ENCODE measurements around the gene PTF1A. TPM values are rescaled to one million over a fixed set of nuclear protein-coding genes. Genes with fewer than 3 reads are reported as not detected.

PTF1A gene, protein sequence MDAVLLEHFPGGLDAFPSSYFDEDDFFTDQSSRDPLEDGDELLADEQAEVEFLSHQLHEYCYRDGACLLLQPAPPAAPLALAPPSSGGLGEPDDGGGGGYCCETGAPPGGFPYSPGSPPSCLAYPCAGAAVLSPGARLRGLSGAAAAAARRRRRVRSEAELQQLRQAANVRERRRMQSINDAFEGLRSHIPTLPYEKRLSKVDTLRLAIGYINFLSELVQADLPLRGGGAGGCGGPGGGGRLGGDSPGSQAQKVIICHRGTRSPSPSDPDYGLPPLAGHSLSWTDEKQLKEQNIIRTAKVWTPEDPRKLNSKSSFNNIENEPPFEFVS
- polyA plus RNA-seq (ENCODE audit: insufficient read length in 12 of 12) = under 1 TPM in 1 of 12 donors, not detected in 11; 0.43 TPM
- long read RNA-seq, donor 1 = 0 reads
- long read RNA-seq, donor 2 = 0 reads
- long read RNA-seq, donor 3 = 0 reads
- long read RNA-seq, donor 4 = 0 reads
- long read RNA-seq, donor 5 = 0 reads
- long read RNA-seq, donor 6 = 0 reads
- long read RNA-seq, donor 7 = 0 reads
- long read RNA-seq, donor 8 = 0 reads
- long read RNA-seq, donor 9 = 0 reads
- long read RNA-seq, donor 10 = 0 reads
- long read RNA-seq, donor 11 = 0 reads

DNA sequence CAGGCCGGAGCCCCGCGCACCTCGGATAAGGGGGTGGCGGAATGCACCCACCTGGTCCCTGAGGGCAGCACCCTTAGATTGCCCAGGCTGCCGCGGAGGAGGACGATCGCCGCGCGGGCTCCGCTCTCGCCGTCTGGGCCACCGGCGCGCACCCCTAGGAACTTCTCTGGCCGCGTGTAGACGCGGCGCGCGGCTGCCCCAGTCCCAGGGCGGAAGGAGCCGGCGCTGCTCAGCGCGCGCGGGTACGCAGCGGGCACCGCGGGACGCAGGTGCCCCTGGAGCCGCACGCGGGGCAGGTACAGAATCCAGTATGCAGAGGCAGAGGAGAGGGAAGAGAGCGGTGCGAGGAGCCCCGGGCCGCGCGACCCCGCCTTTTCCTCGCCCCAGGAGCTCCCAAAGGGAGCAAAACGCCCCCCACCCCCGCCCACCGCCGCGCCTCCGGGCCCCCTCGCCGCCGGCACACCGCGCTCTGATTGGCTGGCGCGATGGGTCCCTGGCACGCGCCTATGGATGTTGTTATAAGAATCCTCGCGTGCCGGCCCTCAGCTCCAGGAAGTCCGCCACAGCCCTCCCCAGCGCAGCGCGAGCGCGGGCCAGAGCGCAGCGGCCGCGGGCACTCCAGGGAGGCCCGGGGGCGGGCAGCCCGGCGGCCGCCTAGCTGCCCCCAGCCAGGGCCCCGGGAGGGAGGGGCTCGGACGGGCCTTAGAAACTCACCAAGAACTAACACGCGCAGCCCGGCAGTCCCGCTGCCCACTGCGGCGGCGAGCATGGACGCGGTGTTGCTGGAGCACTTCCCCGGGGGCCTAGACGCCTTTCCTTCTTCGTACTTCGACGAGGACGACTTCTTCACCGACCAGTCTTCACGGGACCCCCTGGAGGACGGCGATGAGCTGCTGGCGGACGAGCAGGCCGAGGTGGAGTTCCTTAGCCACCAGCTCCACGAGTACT lies at the start of gene PTF1A:
TSS of gene PTF1A (plus strand) at position 549 of the 948 bp plus-strand sequence. CDS start at position 768, 219 bp downstream.
- DNase-seq = no peak

DNA sequence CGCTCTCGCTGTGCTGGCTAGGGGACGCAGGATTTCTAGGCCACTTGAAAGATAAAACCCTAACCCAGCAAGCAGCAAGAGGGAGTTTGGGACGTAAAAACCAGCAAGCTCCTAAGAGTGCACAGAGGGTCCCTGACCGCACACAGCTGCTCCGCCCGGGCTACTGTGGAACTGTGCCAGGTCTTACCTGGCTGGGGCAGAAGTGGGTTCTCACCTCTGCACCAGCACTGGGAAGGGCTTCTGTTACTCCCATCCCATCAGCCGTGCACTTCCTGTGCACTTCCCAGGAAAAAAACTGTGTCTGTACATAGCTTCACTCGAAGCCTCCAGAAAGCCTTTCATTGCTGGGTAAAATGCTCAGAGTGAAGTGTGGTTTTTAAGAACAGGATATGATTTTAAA lies 45.9 kb upstream of the PTF1A start:
- no peak for DNase-seq

DNA sequence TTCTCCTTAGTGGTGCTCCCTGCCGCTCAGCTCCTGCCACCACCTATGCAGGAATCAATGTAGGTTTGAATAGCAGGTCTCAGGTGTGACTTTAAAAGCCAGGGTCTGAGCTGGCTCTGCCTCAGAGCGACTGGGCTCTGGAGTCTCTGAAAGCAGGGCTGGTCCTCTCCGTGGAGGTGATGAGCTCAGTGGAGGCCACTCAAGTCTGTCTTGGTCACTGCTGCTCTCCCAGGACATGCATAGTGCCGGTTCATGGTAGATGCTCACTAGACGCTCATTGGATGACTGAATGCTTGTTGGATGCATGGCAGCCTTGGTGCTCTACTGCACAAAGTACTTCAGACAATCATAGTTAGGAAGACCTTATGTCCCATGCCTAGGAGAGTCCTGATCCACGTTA lies 45.1 kb upstream of the PTF1A start:
- DNase-seq = no peak

DNA sequence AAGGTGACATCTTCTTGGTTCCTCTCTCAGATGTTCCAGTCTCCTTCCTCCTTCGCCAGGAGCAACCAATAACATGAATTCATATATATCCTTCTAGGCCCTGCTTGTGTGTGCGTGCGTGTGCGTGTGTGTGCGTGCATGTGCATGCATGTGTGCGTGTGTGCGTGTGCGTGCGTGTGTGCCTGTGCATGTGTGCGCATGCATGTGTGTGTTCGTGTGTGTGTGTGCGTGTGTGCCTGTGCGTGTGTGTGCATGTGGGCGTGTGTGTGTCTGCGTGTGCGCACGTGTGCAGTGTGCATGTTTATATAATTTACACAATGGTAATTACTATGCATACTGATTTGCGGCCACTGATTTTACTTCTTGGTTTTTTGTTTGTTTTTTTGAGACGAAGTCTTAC lies 43.9 kb upstream of the PTF1A start:
- DNase-seq = no peak

DNA sequence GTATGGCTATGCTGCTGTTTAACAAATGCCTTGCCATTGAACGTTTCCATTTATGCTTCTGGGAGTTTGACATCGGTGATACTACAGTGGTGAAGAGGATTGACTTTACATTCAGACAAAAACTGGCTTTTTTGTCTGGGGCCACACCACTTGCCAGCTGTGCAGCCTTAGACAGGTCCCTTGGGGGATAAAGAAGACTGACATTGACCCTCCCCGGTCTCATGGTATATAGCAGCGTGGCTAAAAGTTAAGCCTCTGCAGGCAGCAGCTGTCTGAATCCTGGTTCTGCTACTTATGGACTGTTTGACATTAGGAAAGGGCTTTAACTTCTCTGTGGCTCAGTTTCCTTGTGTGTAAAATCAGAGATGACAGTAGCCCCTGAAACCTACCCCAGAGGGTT lies 42.0 kb upstream of the PTF1A start:
- no peak for DNase-seq

DNA sequence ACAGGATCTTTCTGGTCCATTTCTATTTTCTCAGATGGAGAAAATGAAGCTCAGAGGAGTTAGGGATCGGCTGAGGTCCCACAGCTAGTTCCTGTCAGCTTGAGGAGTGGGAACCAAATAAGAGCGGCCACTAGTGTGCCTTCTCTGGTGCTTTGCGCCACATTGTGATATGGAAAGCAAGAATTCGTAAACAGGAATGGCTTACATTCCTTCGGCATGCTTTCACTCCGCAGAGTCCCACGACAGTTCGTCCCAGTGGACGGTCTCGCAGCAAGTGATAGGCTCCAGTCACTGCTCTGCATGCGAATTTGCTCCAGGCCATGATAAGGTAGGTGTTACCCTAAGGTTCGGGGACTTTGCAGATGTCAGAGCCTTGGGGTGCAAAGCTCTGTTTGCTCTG lies 41.5 kb upstream of the PTF1A start:
- no peak for DNase-seq

DNA sequence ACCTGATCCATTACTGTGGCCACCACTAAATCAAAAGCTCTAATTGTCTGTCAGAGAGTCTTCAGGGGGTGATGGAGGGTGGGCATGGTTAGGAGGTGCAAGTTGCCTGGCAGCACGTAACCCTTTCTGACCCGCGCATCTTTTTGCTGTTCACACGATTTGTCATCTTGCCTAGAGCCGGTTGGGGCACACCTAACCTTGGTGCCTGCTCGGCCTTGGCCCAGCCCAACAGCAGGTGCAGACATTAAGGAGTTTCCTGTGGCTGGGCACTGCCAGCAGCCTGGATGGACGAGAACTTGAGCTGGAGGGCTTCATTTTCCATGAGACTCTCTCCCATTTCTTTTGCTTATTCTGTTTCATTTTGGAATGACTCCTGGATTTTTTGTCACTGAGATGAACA lies 41.0 kb upstream of the PTF1A start:
- no peak for DNase-seq

DNA sequence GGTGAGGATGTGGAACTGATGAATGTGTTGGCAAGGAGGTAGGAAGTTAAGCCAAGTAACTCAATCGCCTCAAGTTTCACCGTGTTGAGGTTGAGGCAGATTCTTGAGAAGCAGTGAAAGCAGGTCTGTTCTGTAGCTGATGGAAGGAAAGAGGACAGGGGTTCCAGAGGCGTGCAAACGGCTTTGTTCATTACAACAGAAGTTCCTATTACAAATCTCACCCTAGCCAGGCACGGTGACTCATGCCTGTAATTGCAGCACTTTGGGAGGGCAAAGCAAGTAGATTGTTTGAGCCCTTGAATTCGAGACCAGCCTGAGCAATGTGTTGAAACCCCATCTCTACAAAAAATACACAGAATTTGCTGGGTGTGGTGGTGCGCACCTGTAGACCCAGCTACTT lies 36.9 kb upstream of the PTF1A start:
- no peak for DNase-seq

DNA sequence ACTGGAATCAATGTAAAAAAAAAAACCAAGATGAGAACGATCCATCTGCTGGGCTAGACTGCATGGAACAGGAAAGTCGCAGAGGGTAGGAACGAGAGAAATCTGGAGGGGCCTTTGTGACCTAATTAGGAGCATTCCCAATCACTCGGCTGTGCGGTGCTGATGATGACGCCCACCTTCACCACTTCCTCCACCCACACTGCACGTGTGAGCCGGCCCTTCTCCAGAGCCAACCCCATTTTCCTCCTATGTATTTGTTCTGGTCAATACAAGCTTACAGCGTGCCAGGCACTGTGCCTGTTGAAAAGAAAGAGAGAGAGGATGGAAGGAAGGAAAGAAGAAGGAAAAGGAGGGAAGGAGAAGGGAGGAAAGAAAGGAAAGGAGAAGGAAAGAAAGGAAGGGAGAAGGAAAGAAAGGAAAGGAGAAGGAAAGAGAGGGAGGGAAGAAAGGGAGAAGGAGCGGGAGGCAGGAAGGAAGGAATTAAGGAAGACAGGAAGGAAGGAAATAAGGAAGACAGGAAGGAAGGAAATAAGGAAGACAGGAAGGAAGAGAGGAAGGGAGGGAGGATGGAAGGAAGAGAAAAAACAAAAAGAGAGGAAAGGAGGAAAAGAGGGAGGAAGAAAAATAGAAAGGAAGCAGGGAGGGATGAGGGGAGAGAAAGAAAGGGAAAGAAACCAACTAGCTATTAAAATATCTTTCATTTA lies 35.5 kb upstream of the PTF1A start:
- no peak for DNase-seq

DNA sequence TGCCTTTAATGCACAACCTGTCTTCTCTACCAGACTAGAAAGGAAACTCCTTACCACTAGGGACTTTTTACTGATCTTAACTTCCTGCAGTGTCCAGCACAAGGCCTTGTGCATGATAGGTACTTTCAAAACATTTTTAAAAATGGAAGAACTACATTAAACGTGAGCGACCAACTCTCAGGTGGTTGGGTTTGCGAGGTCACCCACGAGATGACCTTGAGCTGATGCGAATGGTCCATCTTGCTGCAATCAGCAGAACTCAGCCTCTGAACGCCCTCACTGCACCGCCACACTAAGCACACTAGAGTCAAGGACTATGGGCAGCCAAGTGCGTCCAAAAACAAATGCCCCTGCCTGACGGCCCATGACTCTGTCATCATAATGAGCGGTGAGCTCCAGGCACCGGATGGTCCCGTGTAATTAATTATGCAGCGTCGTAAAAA lies 34.9 kb upstream of the PTF1A start:
- DNase-seq = no peak

DNA sequence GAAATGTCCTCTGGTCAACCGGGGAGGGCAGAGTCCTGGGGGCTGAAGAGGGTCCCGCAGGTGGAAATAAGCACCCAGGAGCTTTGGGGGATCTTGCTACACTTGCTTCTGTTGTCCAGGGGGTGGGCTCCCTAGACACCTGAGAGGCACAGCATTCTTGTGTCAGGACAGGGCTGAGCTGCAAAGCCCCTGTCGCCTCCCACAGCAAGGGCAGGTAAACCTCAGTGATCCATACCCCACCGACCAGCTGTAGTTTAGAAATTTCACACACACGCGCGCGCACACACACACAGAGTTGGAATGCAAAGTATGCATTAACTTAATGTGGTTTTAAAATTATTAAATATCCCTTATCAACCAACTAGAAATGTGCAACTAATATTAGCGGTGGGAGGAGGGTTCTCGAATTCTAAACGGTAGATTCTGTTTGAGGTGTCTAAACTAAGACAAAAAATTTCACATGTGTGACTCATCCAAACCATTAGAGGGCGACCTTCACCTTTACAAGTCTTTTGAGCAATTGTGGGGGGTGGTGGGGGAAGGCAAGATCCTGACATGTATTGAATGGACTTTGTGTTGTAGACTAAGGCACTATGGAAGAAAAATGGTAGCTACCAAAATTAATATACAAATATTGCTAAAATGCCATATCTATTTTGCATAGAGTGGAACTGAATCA lies 34.3 kb upstream of the PTF1A start:
- no peak for DNase-seq

DNA sequence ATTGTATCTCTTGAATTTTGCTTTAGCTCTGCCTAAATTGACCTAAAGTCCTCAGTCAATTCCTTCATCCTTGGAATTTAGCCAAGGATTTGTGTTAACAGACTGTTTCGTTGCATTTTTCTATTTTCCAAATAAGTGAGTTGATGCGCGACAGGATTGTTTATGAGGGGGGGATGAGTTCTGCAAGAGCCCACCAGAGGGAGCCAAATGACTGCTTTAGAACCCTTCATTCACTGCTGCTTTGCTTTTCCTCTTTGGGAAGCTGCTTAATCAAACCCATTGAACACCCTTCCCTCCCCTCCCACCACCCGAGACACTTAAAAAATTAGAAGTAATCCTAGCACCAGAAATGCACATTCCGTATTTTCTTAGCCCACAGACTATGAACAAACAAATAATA lies 33.7 kb upstream of the PTF1A start:
- peak; percentile 55 for DNase-seq

DNA sequence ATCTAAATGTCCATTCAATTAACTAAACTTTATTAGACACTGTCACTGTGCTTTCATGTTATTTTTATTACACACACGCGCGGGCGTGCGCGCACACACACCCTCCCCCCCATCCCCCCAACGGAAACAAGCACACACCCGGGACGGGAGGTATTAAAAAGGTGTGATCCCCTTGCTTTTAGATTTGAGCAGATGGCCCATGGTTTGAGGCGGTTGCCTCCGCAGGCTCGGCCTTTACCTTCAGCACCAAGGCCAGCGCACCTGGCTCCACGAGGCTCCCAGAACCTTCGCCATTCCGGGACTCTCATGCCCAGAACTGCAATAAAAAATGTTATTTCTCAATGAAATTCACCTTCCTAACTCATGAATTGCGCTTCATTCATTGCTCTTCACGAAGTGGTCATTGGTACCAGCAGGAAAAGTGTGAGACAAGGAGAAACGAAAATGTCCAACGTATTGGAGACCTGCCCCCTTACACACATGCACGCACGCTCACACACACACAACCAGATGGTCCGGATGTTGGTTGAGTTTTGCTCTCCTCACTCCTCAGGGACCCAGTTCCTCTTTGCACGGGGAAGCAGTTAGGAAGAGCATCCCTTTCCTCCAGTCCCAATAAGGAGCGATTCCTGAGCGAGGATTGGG lies 20.8 kb upstream of the PTF1A start:
- peak; percentile 41 for DNase-seq

DNA sequence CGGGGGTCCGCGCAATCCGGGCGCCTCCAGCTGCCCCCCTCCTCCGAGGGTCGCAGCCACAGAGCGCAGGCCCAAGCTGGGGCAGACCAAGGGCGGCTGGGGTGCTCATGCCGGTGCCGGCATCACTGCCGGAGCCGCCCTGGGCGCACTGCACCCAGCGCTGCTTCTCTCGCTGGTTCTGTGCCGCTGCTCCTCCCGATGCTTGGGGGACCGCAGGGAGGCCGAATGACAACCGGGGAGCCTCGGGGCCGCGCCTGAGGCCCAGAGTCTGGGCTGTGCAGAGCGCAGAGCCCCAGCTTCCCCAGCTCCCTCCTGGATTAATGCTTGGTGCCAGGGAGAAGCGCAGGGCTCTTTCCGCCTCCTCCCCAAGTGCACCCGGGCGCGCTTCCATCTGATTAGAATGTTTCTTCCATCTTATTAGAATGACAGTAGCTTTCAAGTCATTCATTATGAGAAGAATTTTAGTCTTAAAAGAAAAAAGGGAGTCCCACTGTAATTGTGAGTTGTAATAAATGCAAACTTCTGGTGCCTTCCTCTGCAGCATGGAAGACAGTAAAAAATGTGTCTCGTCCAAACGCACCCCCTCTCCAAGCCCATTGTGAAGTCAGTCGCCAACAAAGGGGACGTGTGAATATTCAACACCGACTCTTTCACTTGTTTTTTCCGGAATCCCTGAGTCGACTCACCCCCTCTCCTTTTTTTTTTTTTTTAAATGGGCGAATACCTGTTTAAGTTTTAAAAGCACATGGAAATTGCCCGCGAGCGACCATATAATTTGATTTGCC lies 19.5 kb upstream of the PTF1A start:
- no peak for DNase-seq

DNA sequence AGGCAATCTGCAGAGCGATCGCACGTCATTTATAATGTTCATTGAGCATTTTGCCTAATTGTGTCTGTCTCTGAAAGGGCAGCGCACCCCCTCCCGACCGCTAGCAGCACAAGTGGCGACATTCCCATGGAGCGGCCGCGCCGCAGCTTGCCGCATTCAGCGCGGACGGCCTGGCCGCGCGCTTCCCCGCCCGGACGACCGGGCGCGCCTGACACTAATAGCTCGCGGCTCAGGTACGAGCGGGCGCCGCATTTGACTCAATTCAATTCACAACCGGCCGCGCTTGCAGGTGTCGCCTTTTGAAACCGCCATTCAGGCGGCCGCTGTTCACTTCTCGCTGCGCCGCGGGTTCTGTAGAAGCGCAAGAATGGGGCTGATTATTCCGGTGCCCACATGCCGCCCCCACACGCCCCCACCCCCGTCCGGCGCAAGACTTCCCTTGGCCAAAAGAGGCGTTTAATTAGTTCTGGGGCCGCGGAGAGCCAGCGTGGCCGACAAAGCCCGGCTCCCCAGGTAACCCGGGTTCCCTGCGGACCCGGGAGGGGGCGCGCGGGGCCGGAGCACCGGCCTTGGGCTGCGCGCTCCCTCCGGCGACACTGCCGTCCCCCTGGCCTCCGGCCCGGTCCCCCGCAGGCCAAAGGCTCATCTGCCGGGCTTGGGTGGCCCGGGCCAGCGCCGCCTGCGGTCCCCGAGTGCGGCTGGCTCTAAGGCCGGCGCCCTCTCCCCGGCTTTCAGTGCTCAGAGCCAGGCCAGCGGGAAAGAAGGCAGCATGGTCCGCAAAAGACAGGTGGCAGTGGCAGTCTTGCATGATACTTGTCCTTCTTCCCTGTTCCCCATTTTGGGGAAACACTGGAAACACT lies 18.7 kb upstream of the PTF1A start:
- DNase-seq = no peak

DNA sequence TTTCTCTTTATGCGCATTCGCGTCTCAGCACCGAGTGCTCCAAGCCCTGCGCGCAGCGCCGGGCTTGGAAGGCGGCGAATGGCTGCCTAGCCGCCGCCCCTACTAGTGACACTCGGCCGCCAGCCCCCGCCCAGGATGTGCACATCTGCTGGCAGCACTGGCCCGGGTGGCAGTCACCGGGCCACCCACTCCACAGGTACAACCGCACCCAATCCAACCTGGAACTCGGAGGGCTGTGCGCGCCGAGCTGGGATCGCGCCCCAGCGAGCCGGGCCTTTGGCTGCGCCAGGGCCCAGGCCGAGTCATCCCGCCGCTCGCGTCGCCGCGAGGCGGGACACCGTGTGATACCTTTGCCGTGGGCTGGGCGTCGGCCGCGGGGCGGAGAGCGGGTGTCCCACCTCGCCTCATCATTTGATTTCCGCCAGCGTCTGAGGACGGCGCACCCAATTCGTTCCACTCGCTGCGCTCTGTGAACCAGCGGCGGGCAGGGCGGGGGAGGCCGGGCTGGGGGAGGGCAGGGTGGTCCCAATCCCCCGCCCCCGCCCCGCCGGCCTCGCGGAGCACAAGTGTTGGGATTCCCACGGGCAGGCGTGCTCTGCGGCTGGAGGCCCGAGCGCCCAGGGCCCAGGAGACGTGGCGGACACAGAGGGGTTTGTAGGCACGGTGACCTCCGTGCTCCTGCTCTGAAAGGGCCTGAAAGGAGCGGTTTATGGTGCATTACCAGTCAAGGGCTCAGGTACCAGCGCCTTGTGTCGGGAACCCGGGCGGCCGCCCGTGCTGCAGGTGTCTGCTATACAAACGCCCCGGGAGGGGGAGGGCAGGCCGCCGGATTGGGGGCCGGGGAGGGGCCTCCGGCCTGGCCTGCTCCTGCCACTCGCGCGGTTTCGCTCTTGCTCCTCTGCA lies 17.8 kb upstream of the PTF1A start:
- DNase-seq = no peak

DNA sequence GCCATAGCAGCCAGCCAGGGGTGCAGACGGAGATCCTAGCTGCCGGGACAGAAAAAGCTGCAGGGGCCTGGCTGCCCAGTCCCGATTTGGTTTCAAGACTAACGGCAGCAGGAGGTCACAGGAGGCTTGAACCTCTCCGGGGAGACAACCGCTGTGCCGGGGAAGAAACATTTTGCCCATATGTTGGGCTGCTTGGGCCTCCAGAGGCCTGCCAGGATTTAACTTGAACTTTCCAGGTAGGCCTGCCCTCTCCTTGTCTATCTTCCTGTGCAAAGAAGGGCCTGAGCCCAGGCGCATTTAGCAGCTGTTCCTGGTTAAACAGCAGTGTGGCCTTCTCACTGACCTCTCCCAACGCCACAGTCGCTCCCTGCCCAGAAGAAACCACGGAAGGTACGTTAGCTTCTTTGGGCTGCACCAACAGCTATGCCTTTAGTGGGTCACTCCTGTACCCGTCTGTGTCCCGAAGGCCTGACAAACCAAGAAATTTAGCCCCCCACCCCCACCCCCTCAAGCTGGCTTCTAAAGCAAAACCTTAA lies 17.1 kb upstream of the PTF1A start:
- DNase-seq = no peak

Measured in muscle of arm (tissue), 14 donors.